Keratinocyte (primary cell): ENCODE measurements around the gene B3GAT1. TPM values are rescaled to one million over a fixed set of nuclear protein-coding genes. Genes with fewer than 3 reads are reported as not detected.

Source experiments
- DNase-seq: peaks from one replicate; pipeline ENCODE4 v3.0.0-alpha.2; 2011; ENCODE audit warnings: low read depth, missing footprints, low spot score
- FAIRE-seq: peaks from 2 replicates; lab custom pipeline; 2011; peaks lifted over from hg19 to GRCh38; lab: Jason Lieb, UNC
- H2AFZ ChIP-seq: 2 replicates; pipeline ENCODE4 v1.6.0; 2012; ENCODE audit warnings: low read length, control low read depth, inconsistent platforms; ENCODE audit not compliant: control insufficient read depth
- H3K27ac ChIP-seq: 2 replicates; pipeline ENCODE4 v1.5.1; 2011; ENCODE audit warnings: low read length; ENCODE audit not compliant: control insufficient read depth, insufficient read depth
- H3K27me3 ChIP-seq: 3 replicates; pipeline ENCODE4 v1.6.0; 2011; ENCODE audit warnings: low read length; ENCODE audit not compliant: control insufficient read depth, insufficient read depth; ENCODE audit errors: extremely low read depth
- H3K36me3 ChIP-seq, 2 experiments: 2 replicates in 1 of 2; 3 replicates in 1 of 2; pipeline ENCODE4 v1.5.1; 2011; ENCODE audit warnings: low read length in 2 of 2, mild to moderate bottlenecking in 1 of 2; ENCODE audit not compliant: control insufficient read depth in 2 of 2, insufficient read depth in 2 of 2; ENCODE audit errors: extremely low read depth in 1 of 2
- H3K4me1 ChIP-seq: 3 replicates; pipeline ENCODE4 v1.5.1; 2011; ENCODE audit warnings: low read length; ENCODE audit not compliant: control insufficient read depth, insufficient read depth; ENCODE audit errors: extremely low read depth
- H3K4me2 ChIP-seq: 3 replicates; pipeline ENCODE4 v1.6.0; 2011; ENCODE audit warnings: low read depth, low read length; ENCODE audit not compliant: control insufficient read depth, insufficient read depth; ENCODE audit errors: extremely low read depth
- H3K4me3 ChIP-seq, 3 experiments: fragments of 200-600 bp in 1 of 3; sonication (generic) in 1 of 3; 2 replicates in 2 of 3; 3 replicates in 1 of 3; pipeline ENCODE4 v1.5.1; 2011 to 2016; ENCODE audit warnings: low read length in 3 of 3, mild to moderate bottlenecking in 3 of 3, control low read depth in 2 of 3, inconsistent platforms in 1 of 3, low read depth in 1 of 3, mixed read lengths in 1 of 3, mixed run types in 1 of 3, moderate library complexity in 1 of 3; ENCODE audit not compliant: control insufficient read depth in 2 of 3, insufficient read depth in 2 of 3; ENCODE audit errors: extremely low read depth in 1 of 3
- H3K79me2 ChIP-seq: 2 replicates; pipeline ENCODE4 v1.6.0; 2012; ENCODE audit warnings: low read length; ENCODE audit not compliant: control insufficient read depth, insufficient read depth
- H3K9ac ChIP-seq: 3 replicates; pipeline ENCODE4 v1.6.0; 2011; ENCODE audit warnings: low read length; ENCODE audit not compliant: control insufficient read depth, insufficient read depth; ENCODE audit errors: extremely low read depth
- H3K9me1 ChIP-seq: 3 replicates; pipeline ENCODE4 v1.6.0; 2011; ENCODE audit warnings: low read length; ENCODE audit not compliant: control insufficient read depth, insufficient read depth; ENCODE audit errors: extremely low read depth
- H3K9me3 ChIP-seq: 2 replicates; pipeline ENCODE4 v1.5.1; 2012; ENCODE audit warnings: low read depth, low read length; ENCODE audit not compliant: control insufficient read depth
- H4K20me1 ChIP-seq: 3 replicates; pipeline ENCODE4 v1.6.0; 2011; ENCODE audit warnings: low read length; ENCODE audit not compliant: control insufficient read depth, insufficient read depth; ENCODE audit errors: extremely low read depth
- EZH2 ChIP-seq: IDR thresholded peaks from one replicate; pipeline ENCODE4 v1.6.1; 2012; ENCODE audit warnings: inconsistent platforms, mild to moderate bottlenecking, low read length, moderate library complexity
- dilution Hi-C: fragments of 300-500 bp; cut with MboI; formaldehyde crosslinking; loops from one replicate; pipeline ENCODE4 v1.7.0; 2020; ENCODE audit warnings: low sequenced_read_pairs; ENCODE audit not compliant: extremely low pct_ligation_motif_present
- polyA plus RNA-seq, 5 experiments: library from polyadenylated mRNA; depleted of rRNA in 3 of 5; stranded (reverse) in 3 of 5; stranded (forward) in 1 of 5; unstranded in 1 of 5; fragments of >200 nt; gene quantifications; 1 replicate in 1 of 5; 2 replicates in 3 of 5; 3 replicates in 1 of 5; pipeline versions ENCODE4 v1.2.1 to v1.2.3, GENCODE V29; 2011 to 2012; ENCODE audit warnings: missing spikeins in 2 of 5, low read depth in 1 of 5, low replicate concordance in 1 of 5
- TF ChIP-seq, protein P1 (sequence below), 3 experiments: IDR thresholded peaks in 1 of 3; conservative IDR thresholded peaks in 1 of 3; optimal IDR thresholded peaks in 1 of 3; 2 replicates in 2 of 3; 3 replicates in 1 of 3; pipeline versions ENCODE3 to v1.5.1; 2011; ENCODE audit warnings: low read length in 3 of 3, mild to moderate bottlenecking in 3 of 3, moderate library complexity in 2 of 3, control low read depth in 1 of 3, inconsistent platforms in 1 of 3; ENCODE audit not compliant: insufficient read depth in 2 of 3; ENCODE audit errors: extremely low read depth in 1 of 3

The B3GAT1 gene
- polyA plus RNA-seq, 1 donor (not counting 4 experiments of a cell fraction or from before 2014, with no cell fraction given), result 0.04 TPM

DNA sequence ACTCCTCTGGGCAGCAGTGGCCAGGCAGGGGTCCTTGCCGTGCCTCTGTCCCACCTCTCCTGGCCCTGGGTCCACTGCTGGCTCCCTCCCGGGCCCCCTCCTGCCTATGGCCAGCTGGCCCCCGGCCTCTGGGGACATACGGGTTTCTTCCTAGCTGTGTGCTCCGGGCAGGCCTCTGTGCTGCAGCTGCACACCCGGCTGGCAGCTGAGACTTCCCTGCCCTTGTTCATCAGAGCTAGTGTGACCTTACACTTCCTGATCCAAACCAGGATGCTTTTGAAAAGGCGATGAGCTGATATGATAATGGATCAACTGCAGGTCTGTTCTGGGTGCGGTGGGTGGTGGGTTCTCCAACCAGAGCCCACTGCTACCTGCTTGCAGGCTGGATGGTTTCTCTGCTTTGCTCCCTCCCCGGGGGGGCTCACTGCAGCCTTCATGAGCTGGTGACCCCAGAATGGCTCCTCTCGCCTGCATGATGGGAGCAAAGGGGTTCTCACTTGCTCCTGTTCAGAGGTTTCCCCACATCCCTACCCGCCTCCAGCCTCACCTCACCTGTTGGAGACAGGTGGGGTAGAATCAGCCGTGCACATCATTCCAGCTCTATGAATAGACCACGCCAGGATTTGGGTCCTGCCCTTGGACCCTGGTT lies 13.3 kb downstream of the B3GAT1 start:
- Histone ChIP-seq H3K79me2 (no peaks in the 10 kb centered on the region), H3K9me3 (no peaks in the 10 kb centered on the region), H3K9me1 (no peaks in the 10 kb centered on the region), H4K20me1 (no peaks in the 10 kb centered on the region), H3K4me1 (no peaks in the 10 kb centered on the region), H3K4me2 (no peak overlapping the region), H3K4me3 (no peak overlapping the region), H2AFZ (no peak overlapping the region), H3K36me3 (no peaks in the 10 kb centered on the region), H3K27ac (no peak overlapping the region), H3K9ac (no peak overlapping the region), H3K27me3 (no peaks in the 10 kb centered on the region)
- DNase-seq, result no peak
- FAIRE-seq, result no peak
- dilution Hi-C loops, result no loop called here
- TF ChIP-seq EZH2, result no peak
- TF ChIP-seq, protein P1, sequence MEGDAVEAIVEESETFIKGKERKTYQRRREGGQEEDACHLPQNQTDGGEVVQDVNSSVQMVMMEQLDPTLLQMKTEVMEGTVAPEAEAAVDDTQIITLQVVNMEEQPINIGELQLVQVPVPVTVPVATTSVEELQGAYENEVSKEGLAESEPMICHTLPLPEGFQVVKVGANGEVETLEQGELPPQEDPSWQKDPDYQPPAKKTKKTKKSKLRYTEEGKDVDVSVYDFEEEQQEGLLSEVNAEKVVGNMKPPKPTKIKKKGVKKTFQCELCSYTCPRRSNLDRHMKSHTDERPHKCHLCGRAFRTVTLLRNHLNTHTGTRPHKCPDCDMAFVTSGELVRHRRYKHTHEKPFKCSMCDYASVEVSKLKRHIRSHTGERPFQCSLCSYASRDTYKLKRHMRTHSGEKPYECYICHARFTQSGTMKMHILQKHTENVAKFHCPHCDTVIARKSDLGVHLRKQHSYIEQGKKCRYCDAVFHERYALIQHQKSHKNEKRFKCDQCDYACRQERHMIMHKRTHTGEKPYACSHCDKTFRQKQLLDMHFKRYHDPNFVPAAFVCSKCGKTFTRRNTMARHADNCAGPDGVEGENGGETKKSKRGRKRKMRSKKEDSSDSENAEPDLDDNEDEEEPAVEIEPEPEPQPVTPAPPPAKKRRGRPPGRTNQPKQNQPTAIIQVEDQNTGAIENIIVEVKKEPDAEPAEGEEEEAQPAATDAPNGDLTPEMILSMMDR (optimal IDR thresholded peaks at IDR 0.05 in 1 of 3, IDR thresholded peaks at IDR 0.05 in 1 of 3, conservative IDR thresholded peaks at IDR 0.05 in 1 of 3; ENCODE audit: extremely low read depth in 1 of 3, insufficient read depth in 2 of 3, low read length in 3 of 3), result no peak

DNA sequence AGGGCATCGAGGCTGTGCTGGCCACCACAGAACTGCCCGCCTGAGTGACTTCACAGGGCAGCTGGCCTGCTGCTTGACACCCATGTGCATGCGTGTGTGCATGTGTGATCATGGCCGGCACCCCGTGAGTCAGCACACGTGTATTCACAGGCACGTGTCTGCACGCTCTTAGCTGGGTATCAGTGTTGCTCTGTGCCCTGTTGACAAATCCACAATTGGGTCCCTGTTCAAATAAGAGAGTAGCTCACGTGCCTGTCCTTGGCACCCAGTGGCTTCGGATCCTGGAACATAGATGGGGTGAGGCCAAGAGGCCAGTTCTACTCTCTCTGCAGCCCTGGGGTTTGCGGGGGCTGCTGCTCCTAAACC lies 14.0 kb downstream of the B3GAT1 start:
- H3K4me3 ChIP-seq, result no peak overlapping the region
- no peaks in the 10 kb centered on the region for H3K27me3 ChIP-seq
- H3K36me3 ChIP-seq, result no peaks in the 10 kb centered on the region
- dilution Hi-C loops, result no loop called here
- H3K9me1 ChIP-seq, result no peaks in the 10 kb centered on the region
- H4K20me1 ChIP-seq, result no peaks in the 10 kb centered on the region
- no peak overlapping the region for H3K4me2 ChIP-seq
- no peak overlapping the region for H2AFZ ChIP-seq
- H3K4me1 ChIP-seq, result no peaks in the 10 kb centered on the region
- DNase-seq, result no peak
- no peaks in the 10 kb centered on the region for H3K79me2 ChIP-seq
- no peaks in the 10 kb centered on the region for H3K9me3 ChIP-seq
- FAIRE-seq, result no peak
- no peak overlapping the region for H3K27ac ChIP-seq
- no peak for TF ChIP-seq EZH2
- TF ChIP-seq, protein P1 (optimal IDR thresholded peaks at IDR 0.05 in 1 of 3, IDR thresholded peaks at IDR 0.05 in 1 of 3, conservative IDR thresholded peaks at IDR 0.05 in 1 of 3; ENCODE audit: extremely low read depth in 1 of 3, insufficient read depth in 2 of 3, low read length in 3 of 3), result no peak
- H3K9ac ChIP-seq, result no peak overlapping the region
